Liver (tissue), 9 donors: ENCODE results near the gene RBM20. TPM values are rescaled to one million over a fixed set of nuclear protein-coding genes. Genes with fewer than 3 reads are reported as not detected.

ENCODE experiments used
- DNase-seq: peaks from one replicate; pipeline ENCODE4 v3.0.0-alpha.2; 2017; ENCODE audit warnings: low spot score
- H3K27ac ChIP-seq, 2 donors: one replicate each; pipeline ENCODE4 v1.7.0; 2013; ENCODE audit warnings: inconsistent platforms in 2 of 2, low read length in 2 of 2, control low read depth in 1 of 2, low read depth in 1 of 2, mild to moderate bottlenecking in 1 of 2
- H3K27me3 ChIP-seq, 4 donors: one replicate each; pipeline versions ENCODE4 v1.6.1 to v1.7.0; 2013; ENCODE audit warnings: low read length in 3 of 4, inconsistent platforms in 1 of 4, mild to moderate bottlenecking in 1 of 4, moderate library complexity in 1 of 4; ENCODE audit not compliant: control insufficient read depth in 4 of 4, insufficient read depth in 4 of 4
- H3K36me3 ChIP-seq, 4 donors: one replicate each; pipeline versions ENCODE4 v1.6.1 to v1.7.0; 2013; ENCODE audit warnings: low read length in 3 of 4, mild to moderate bottlenecking in 3 of 4, low read depth in 1 of 4, moderate library complexity in 1 of 4; ENCODE audit not compliant: control insufficient read depth in 4 of 4, insufficient read depth in 3 of 4
- H3K4me1 ChIP-seq, 4 donors: one replicate each; pipeline versions ENCODE4 v1.6.1 to v1.7.0; 2013; ENCODE audit warnings: low read length in 3 of 4, mild to moderate bottlenecking in 3 of 4, moderate library complexity in 1 of 4; ENCODE audit not compliant: control insufficient read depth in 4 of 4, insufficient read depth in 4 of 4
- H3K4me3 ChIP-seq, 3 donors: one replicate each; pipeline versions ENCODE4 v1.6.1 to v1.7.0; 2013; ENCODE audit warnings: low read length in 3 of 3, control low read depth in 1 of 3, low read depth in 1 of 3, mild to moderate bottlenecking in 1 of 3
- H3K9ac ChIP-seq, 2 donors: one replicate each; pipeline ENCODE4 v1.7.0; 2013; ENCODE audit warnings: low read length in 2 of 2, mild to moderate bottlenecking in 2 of 2, moderate library complexity in 2 of 2, control low read depth in 1 of 2, low read depth in 1 of 2
- H3K9me3 ChIP-seq, 4 donors: one replicate each; pipeline versions ENCODE4 v1.6.1 to v1.7.0; 2013; ENCODE audit warnings: low read length in 3 of 4; ENCODE audit not compliant: control insufficient read depth in 4 of 4
- FOXA1 ChIP-seq: IDR thresholded peaks from 2 replicates; pipeline ENCODE4 v1.6.1; 2016; ENCODE audit warnings: antibody characterized with exemption
- GABPA ChIP-seq, 2 donors: IDR thresholded peaks in 1 of 2; conservative IDR thresholded peaks in 1 of 2; 2 replicates each; pipeline ENCODE4 v1.6.1; 2016; ENCODE audit warnings: antibody characterized with exemption in 2 of 2, mild to moderate bottlenecking in 1 of 2, moderate library complexity in 1 of 2
- HNF4A ChIP-seq, 2 donors: conservative IDR thresholded peaks; 2 replicates each; pipeline ENCODE4 v1.6.1; 2016; ENCODE audit warnings: antibody characterized with exemption in 2 of 2, mild to moderate bottlenecking in 2 of 2
- HNF4G ChIP-seq: IDR thresholded peaks from 2 replicates; pipeline ENCODE4 v1.6.1; 2016; ENCODE audit warnings: antibody characterized with exemption
- MAX ChIP-seq: IDR thresholded peaks from 2 replicates; pipeline ENCODE4 v1.6.1; 2016; ENCODE audit warnings: antibody characterized with exemption
- NR2F2 ChIP-seq: IDR thresholded peaks from 2 replicates; pipeline ENCODE4 v1.6.1; 2016; ENCODE audit warnings: antibody characterized with exemption
- RAD21 ChIP-seq, 2 donors: IDR thresholded peaks; 2 replicates each; pipeline ENCODE4 v1.6.1; 2016; ENCODE audit warnings: antibody characterized with exemption in 2 of 2, mild to moderate bottlenecking in 2 of 2
- SP1 ChIP-seq: IDR thresholded peaks from 2 replicates; pipeline ENCODE4 v1.6.1; 2018; ENCODE audit warnings: antibody characterized with exemption, mild to moderate bottlenecking
- TAF1 ChIP-seq: conservative IDR thresholded peaks from 2 replicates; pipeline ENCODE4 v1.6.1; 2016; ENCODE audit warnings: antibody characterized with exemption, mild to moderate bottlenecking
- YY1 ChIP-seq: IDR thresholded peaks from 2 replicates; pipeline ENCODE4 v1.6.1; 2016; ENCODE audit warnings: antibody characterized with exemption, mild to moderate bottlenecking
- ZBTB33 ChIP-seq: IDR thresholded peaks from 2 replicates; pipeline ENCODE4 v1.6.1; 2016; ENCODE audit warnings: antibody characterized with exemption
- WGBS: extraction: QIAGEN DNeasy Blood & Tissue Kit; methylation state at CpG from one replicate; pipeline ENCODE4 v1.1.7; 2013; 5-methylcytosine and 5-hydroxymethylcytosine counted together
- polyA plus RNA-seq, 2 donors: library from polyadenylated mRNA; stranded (reverse) in 1 of 2; unstranded in 1 of 2; fragments of 200-250 nt in 1 of 2; fragments of >200 nt in 1 of 2; fragmentation: Nextera tagmentation in 1 of 2; extraction: Ambion mirVana in 1 of 2; gene quantifications; one replicate each; pipeline versions ENCODE4 v1.2.1 to v1.2.3, GENCODE V29; 2013 to 2015
- total RNA-seq, 2 donors: library from RNA; depleted of rRNA; stranded (reverse); fragments of >200 nt; gene quantifications; one replicate each; pipeline ENCODE4 v1.2.3, GENCODE V29; 2014
- donor health status: healthy.
- donor health status: healthy.
- donor health status: healthy.
- donor health status: healthy.
- donor health status: healthy.

Gene RBM20
- total and polyA plus RNA-seq, 4 donors, result 0.03 to 0.08 (median 0.05) TPM; not detected in 1

GRCh38 chr10:110817614-110818013, 173.5 kb downstream of the RBM20 start:
- WGBS, result 81% methylated on average over 4 of the region's 4 CpGs
- Histone ChIP-seq H3K9ac (no peak overlapping the region), H3K27me3 (no peaks in the 10 kb centered on the region), H3K36me3 (no peaks in the 10 kb centered on the region), H3K4me1 (peaks cover 0 to 23% (median 18%) of the 10 kb centered on the region in 4 donors), H3K27ac (no peak overlapping the region), H3K9me3 (no peaks in the 10 kb centered on the region), H3K4me3 (no peak overlapping the region)
- DNase-seq, result no peak
- TF ChIP-seq HNF4G, result no peak
- no peak for TF ChIP-seq NR2F2
- TF ChIP-seq YY1, result no peak
- TF ChIP-seq FOXA1, result no peak
- TF ChIP-seq SP1, result no peak
- no peak for TF ChIP-seq TAF1

- DNase-seq, result no peak
- H3K36me3 ChIP-seq, result no peaks in the 10 kb centered on the region
- no peak overlapping the region for H3K4me3 ChIP-seq
- H3K27me3 ChIP-seq, result no peaks in the 10 kb centered on the region
- H3K9me3 ChIP-seq, result no peaks in the 10 kb centered on the region
- H3K4me1 ChIP-seq, result peaks cover 0 to 23% (median 18%) of the 10 kb centered on the region in 4 donors
- 94% methylated on average over 8 of the region's 8 CpGs for WGBS
- TF ChIP-seq GABPA (IDR thresholded peaks at IDR 0.05 in 1 of 2, conservative IDR thresholded peaks at IDR 0.05 in 1 of 2) (no peak), HNF4A (conservative IDR thresholded peaks at IDR 0.05) (peak in 1 of 2 donors; percentile 36), ZBTB33 (no peak)
- H3K9ac ChIP-seq, result no peak overlapping the region
- no peak overlapping the region for H3K27ac ChIP-seq
Observed at GRCh38 chr10:110818311-110819256, 174.4 kb downstream of the RBM20 start.

GRCh38 chr10:110820321-110820814, 176.2 kb downstream of the RBM20 start:
- Histone ChIP-seq H3K36me3 (no peaks in the 10 kb centered on the region), H3K4me1 (peaks cover 0 to 17% (median 15%) of the 10 kb centered on the region in 4 donors), H3K9me3 (no peaks in the 10 kb centered on the region), H3K4me3 (no peak overlapping the region), H3K9ac (no peak overlapping the region), H3K27me3 (no peaks in the 10 kb centered on the region), H3K27ac (peak overlapping the region; percentile 25 to 47)
- DNase-seq, result no peak
- TF ChIP-seq MAX (no peak), RAD21 (IDR thresholded peaks at IDR 0.05) (peak in 1 of 2 donors; percentile 18)
- 42% methylated on average over 8 of the region's 8 CpGs for WGBS
